ENCODE data around the gene MOB1B.

MOB1B gene

DNA sequence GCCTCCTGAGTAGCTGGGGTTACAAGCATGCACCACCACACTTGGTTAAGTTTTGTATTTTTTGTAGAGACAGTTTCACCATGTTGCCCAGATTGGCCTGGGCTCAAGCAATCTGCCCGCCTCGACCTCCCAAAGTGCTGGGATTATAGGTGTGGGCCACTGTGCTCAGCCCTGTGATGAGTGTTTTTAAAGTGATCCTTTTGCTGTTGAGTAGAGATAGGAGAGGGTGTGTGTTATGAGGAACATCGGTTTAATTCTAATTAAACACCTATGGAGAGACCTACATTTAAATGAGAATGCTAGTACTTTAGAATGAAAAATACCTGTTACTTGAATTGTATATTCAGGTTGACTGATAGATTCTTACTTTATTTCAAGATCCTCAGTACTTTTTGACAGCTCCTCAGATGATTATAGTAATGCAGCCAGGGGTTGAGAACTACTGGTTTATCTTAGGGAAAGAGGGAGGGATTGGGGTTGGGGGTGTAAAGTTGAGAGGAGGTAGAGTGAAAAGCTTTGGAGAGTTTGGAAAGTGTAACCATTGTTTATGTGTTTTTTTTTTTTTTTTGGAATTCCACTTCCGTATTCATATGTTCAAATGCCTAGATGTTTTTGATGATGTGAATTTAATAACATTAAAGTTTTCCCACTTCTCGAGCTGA, 54.5 kb downstream of the MOB1B start:
- no peak for TF ChIP-seq CTCF (IDR thresholded peaks at IDR 0.05; ENCODE audit: extremely low read depth, missing control alignments)

GRCh38 chr4:70958681-70959080, 56.5 kb downstream of the MOB1B start:
- no peak for TF ChIP-seq CTCF (IDR thresholded peaks at IDR 0.05; ENCODE audit: extremely low read depth, missing control alignments)
- no peak for DNase-seq (ENCODE audit: low spot score)

More for the DNA sequence above, 54.5 kb downstream of the MOB1B start:
- DNase-seq (ENCODE audit: low spot score) = no peak

DNA sequence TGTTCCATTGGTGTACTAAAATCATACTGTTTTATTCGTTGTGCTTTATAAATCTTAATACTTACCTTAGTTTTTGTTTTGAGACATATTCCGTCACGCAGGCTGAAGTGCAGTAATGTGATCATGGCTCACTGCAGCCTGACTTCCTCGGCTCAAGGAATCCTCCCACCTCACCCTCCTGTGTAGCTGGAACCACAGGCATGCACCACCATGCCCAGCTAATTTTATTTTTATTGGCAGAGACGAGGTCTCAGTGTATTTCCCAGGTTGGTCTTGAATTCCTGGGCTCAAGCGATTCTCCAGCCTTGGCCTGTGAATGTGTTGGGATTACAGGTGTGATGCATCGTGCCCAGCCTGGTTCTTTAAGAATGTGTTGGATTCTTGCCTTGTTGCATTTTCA, 66.9 kb downstream of the MOB1B start:
- no peak for DNase-seq (ENCODE audit: low spot score)
- TF ChIP-seq CTCF (IDR thresholded peaks at IDR 0.05; ENCODE audit: extremely low read depth, missing control alignments) = no peak

- no peak for TF ChIP-seq CTCF (IDR thresholded peaks at IDR 0.05; ENCODE audit: extremely low read depth, missing control alignments)
- DNase-seq (ENCODE audit: low spot score) = no peak
These were observed 74.1 kb downstream of the MOB1B start for GRCh38 chr4:70976252-70976651.

- peak; percentile 34 for DNase-seq (ENCODE audit: low spot score)
- no peak for TF ChIP-seq CTCF (IDR thresholded peaks at IDR 0.05; ENCODE audit: extremely low read depth, missing control alignments)
These were observed 77.4 kb downstream of the MOB1B start for GRCh38 chr4:70979445-70980008.

DNA sequence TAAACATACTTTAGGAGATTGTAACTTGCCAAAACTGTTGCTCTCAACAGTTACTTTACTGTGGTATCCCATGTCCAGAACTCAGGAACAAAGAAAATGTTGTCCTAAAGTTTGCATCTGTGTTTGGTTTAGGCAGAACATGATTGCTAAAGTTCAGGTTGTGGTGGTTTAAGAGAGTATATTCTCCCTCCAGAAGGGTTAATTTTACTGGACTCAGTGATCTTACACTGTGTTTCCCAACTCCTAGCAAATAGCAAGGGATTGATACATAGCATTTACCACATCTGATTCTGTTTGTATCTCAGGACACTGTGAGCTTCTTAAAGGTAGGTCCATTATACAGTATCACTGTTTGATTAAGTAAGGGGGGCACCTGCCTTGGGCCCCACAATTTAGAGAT, 78.0 kb downstream of the MOB1B start:
- no peak for DNase-seq (ENCODE audit: low spot score)
- TF ChIP-seq CTCF (IDR thresholded peaks at IDR 0.05; ENCODE audit: extremely low read depth, missing control alignments) = no peak

DNA sequence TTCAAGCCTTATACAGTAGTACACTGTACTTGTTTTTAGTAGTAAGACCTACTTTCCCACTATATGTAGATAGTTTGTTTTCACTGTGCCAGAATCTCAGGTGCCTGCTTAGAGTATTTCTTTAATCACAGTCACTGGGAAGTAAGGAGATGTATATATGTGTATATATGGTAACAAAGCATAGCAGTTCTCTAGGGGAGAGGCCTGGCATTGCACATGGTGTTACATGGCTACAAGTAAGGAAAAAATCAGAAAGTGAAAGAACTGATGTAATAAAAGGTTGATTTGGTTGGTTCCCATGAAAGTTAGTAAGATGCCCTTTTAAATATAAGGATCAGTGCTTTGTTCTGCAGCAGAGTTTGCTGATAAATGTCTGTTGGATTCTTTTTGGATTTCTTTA, 81.9 kb downstream of the MOB1B start:
- no peak for DNase-seq (ENCODE audit: low spot score)

More for the DNA sequence above, 81.9 kb downstream of the MOB1B start:
- no peak for TF ChIP-seq CTCF (IDR thresholded peaks at IDR 0.05; ENCODE audit: extremely low read depth, missing control alignments)

Measured in GM20000 (cell line).